GM18909 (cell line): ENCODE results near the gene TTC9B.
"Not testable (repeated sequence)": the region's sequence is repeated elsewhere in the genome, so short reads cannot be mapped to it uniquely, and the experiment has no call there.

Experiments
- ATAC-seq: cut with Tn5 transposase; IDR thresholded peaks from one replicate; pipeline ENCODE4 v1.9.1; 2021; ENCODE audit warnings: mild to moderate bottlenecking; ENCODE audit not compliant: unreplicated experiment, poor library complexity

TTC9B gene

GRCh38 chr19:40234429-40235237 lies 16.4 kb upstream of the TTC9B start:
- ATAC-seq, result no peak

GRCh38 chr19:40233811-40234389 lies 15.7 kb upstream of the TTC9B start:
- ATAC-seq, result no peak

DNA sequence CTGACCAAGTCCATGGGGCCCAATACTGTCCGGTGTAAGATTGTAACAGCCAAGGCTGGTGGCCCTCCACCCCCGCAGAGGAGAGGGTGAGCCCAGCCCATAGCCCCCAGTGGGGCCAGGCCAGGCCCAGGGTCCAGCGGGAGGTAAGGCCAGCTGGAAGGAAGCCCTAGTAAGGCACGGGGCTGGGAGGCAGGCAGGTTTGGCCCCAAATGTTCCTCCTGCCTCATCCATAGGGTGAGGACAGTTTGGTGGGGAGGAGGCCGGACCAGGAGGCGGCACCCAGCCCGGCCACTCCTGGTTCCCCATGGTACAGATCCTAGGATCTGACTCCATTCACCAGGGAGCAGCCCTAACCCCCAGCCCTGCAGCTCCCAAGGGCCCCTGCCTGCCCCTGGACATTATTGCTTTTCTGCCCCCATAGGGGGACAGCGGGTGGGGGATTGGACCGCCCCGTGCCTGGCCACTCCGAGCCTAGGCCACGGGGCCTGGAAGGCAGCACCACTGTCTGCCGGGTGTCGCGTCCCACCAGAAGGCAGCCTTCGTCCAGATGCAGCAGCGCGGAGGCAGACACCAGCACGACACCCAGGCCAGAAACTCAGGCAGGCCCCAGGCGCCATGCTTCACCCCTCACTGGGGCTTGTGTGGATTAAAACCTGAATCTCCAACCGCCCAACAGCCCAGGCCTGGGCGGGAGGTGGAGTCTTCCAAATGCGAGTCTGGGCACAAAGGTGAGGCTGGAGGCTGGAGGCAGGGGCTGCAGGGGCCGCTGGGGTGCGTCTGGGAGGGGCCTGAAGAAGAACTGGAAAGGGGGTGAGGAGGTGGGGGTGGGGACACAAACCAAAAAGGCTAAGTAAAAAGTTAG lies 15.0 kb upstream of the TTC9B start:
- no peak for ATAC-seq

DNA sequence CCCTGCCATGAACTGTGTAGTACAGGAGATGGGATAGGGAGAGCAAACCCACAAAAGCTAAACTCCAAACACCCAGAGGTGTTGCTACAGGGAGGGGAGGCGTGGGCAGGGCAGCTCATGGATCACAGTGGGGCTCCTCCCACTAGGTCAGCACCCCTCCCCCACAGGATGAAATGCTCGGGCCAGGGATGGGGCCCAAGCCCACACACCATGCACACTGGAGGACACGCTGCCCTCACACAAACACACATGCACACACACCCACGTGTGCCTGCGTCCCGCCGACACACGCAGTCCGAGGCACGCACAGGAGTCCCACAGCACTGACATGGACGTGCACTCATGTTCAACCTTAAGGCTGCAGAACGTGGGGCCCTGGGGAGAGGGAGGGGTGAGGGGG lies 14.3 kb upstream of the TTC9B start:
- no peak for ATAC-seq

GRCh38 chr19:40231544-40232424 lies 13.6 kb upstream of the TTC9B start:
- ATAC-seq, result no peak

DNA sequence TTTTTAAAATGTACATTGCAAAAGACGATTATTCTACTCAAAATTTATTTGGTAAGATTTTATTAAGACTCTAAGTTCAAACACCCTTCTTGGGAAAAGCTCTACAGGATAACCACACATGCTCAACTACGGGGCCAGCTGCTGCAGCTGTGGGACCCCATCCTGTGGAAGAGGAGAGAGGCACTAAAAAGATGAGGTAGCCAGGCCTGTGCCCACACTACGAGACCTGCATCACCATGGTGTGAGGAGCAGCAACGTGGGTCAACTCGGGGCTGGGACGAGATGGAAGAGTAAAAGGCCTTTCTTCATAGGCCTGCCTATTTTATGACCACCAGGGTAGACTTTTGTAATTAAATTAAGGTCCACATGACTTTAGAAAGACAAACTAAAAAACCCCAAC lies 12.9 kb upstream of the TTC9B start:
- ATAC-seq, result no peak

DNA sequence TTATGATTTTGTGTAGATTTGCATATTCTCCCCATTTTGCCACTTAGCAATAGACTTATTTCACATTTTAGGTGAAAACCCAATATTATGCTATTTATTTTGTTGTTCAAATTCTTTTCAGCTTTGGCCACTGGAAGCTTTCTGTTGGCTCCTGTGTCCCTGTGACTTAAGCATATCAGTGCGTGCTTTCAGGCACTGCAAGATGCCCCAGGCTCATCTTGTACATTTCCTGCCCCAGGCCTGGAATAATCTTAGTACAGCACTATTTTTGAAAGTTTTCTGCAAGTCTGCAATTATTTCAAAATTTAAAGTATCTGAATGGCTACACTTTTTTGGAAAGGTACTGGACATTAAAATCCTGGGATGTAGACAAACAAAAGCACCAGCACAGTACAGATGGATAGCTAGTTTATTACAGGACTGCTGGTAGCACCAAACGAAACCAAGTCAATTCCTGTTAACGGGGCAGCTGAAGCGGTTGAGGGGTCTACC lies 11.8 kb upstream of the TTC9B start:
- no peak for ATAC-seq

- no peak for ATAC-seq
These were observed 11.3 kb upstream of the TTC9B start for GRCh38 chr19:40229484-40229883.

DNA sequence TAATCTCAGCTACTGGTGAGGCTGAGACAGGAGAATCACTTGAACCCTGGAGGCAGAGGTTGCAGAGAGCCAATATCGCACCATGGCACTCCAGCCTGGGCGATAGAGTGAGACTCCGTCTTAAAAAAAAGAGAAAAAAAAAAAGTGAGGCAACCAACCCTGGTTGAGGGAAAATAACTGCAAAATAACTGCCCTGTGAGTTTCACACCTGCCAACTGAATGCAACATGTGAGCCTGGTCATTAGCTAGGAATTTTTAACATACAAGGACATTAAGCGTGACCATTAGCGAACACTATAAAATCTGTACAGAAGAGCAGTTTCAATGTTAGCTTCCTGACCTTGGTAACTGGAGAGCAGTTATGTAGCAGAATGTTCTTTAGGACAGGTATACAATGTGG lies 10.7 kb upstream of the TTC9B start:
- no peak for ATAC-seq

DNA sequence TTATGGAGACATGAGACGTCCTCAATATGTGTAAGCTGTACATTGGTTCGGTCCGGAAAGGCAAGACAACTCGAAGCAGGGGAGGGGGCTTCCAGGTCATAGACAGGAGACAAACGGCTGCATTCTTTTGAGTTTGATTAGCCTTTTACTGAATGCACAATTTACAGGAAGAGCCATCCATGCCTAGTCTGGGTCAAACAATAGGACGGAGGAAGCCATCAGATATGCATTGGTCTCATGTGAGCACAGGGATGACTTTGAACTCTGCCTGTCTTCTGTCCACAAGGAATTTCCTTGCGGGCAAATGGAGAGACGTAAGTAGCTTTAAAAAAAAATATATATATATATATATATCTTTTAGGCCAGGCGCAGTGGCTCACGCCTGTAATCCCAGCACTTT lies 10.2 kb upstream of the TTC9B start:
- no peak for ATAC-seq

GRCh38 chr19:40225440-40226305 lies 7.5 kb upstream of the TTC9B start:
- no peak for ATAC-seq

DNA sequence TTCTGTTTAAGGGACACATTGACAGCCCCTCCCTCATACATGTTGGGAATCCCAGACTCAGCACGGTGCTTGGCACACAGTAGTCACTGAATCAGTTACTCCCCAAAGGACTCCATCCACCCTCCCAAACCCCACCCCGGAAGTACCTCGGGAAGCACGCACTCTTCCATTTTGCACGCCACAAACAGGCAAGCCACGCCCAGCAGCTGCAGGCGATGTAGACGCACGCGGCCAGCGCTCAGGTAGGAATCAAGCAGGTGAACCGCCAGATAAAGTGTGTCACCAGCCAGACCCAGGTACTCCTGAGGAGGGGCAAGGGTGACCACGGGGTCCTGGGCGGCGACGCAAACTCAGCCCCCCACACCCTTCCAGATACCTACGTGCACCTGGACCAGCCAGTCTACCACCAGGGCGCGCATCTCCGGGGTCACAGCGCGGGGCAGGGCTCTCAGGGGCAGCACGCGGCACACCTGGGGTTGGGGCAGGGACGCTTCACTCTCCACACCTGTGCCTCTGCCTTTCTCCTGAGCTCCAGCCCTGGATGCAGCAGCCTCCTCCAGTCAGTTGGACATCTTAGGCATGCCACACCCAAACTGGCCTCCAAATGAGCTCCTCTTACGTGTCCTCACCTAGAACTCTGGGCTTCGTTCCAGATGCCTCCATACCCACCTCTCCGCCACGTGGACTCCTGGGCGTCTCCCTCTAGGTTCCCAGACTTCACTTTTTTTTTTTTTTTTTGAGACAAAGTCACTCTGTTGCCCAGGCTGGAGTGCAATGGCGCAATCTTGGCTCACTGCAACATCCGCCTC lies 6.4 kb upstream of the TTC9B start:
- no peak for ATAC-seq

- ATAC-seq, result no peak
These were observed 5.1 kb upstream of the TTC9B start for GRCh38 chr19:40223135-40223822.

DNA sequence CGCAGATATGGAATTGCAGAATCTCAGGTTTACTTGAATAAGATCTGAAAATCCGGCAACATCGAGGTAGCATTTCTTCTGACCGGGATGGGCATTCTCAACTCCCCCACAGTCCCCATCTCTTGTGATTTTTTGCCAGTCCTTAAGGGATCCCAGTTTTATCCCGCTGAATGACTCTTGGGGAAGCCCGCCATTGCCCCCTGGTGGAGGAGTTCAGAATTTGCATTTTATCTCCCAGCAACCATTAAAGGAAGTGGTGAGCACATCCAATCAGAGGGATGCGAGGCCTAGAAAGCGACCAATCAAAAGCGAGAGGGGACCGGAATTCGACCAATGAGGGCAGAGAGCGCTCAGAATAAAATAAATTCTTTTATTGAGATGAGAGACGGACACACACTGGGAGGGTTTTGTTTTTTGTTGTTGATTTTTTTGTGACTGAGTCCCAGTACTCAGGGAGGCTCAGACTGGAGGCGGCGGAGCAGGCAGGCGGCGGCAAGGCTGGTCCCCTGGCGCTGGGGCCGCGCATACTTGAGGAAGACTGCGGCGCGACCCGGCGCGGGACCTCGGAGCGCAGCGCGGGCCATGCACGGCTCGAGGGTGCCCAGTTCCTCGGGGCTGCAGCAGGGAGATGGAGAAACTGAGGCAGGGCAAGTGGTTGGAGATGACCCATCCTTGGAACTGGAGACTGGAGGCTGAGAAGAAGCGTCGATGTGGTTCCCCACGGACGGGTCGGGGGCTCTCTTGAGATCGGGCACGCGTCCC lies 3.9 kb upstream of the TTC9B start:
- ATAC-seq, result peak; percentile 45

- no peak for ATAC-seq
These were observed 2.5 kb upstream of the TTC9B start for GRCh38 chr19:40220674-40221073.

GRCh38 chr19:40219721-40220276 lies 1.6 kb upstream of the TTC9B start:
- ATAC-seq, result no peak

DNA sequence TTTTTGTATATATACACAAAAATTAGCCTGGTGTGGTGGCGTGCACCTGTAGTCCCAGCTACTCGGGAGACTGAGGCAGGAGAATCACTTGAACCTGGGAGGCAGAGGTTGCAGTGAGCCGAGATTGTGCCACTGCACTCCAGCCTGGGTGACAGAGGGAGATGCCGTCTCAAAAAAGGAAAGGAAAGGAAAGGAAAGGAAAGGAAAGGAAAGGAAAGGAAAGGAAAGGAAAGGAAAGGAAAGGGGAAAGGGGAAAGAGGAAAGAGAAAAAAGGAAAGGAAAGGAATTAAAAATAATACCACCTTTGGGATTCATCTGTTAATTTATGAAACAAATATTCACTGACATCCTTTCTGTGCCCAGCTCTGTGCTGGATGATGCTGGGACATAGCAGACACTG lies 845 bp upstream of the TTC9B start:
- ATAC-seq, result not testable (repeated sequence)
